Heart right ventricle (tissue), 16 donors: ENCODE results near the gene AHNAK. TPM values are rescaled to one million over a fixed set of nuclear protein-coding genes. Genes with fewer than 3 reads are reported as not detected.

ENCODE experiments used
- ATAC-seq, 8 donors: fragments of 200-7000 bp; cut with Tn5 transposase; one replicate each; pipeline ENCODE4 v1.9.1; 2020; ENCODE audit warnings: mild to moderate bottlenecking in 8 of 8, moderate library complexity in 8 of 8, moderate number of reproducible peaks in 1 of 8
- DNase-seq, 2 donors: peaks; one replicate each; pipeline ENCODE4 v3.0.0-alpha.2; 2020
- H3K27ac ChIP-seq, 10 donors: fragments of 200-600 bp; sonication (generic) in 2 of 10; one replicate each; pipeline versions ENCODE4 v1.5.0 to v1.8.0; 2020 to 2022; ENCODE audit warnings: mild to moderate bottlenecking in 3 of 10
- H3K27me3 ChIP-seq, 7 donors: fragments of 200-600 bp; one replicate each; pipeline ENCODE4 v1.8.0; 2021 to 2022; ENCODE audit warnings: mild to moderate bottlenecking in 2 of 7
- H3K36me3 ChIP-seq, 9 donors: fragments of 200-600 bp; sonication (generic) in 1 of 9; one replicate each; pipeline versions ENCODE4 v1.5.0 to v1.8.0; 2020 to 2022; ENCODE audit warnings: mild to moderate bottlenecking in 2 of 9
- H3K4me1 ChIP-seq, 9 donors: fragments of 200-600 bp; sonication (generic) in 1 of 9; one replicate each; pipeline versions ENCODE4 v1.5.0 to v1.8.0; 2020 to 2022; ENCODE audit warnings: mild to moderate bottlenecking in 4 of 9
- H3K4me3 ChIP-seq, 10 donors: fragments of 200-600 bp; sonication (generic) in 2 of 10; one replicate each; pipeline versions ENCODE4 v1.5.0 to v1.8.0; 2020 to 2022; ENCODE audit warnings: mild to moderate bottlenecking in 7 of 10, moderate library complexity in 2 of 10
- H3K9me3 ChIP-seq, 11 donors: fragments of 200-600 bp in 10 of 11; sonication (generic) in 2 of 11; one replicate each; pipeline versions ENCODE4 v1.5.0 to v1.8.0; 2013 to 2022; ENCODE audit warnings: mild to moderate bottlenecking in 2 of 11, control low read depth in 1 of 11, moderate library complexity in 1 of 11
- CTCF ChIP-seq, 9 donors: fragments of 200-600 bp; sonication (generic) in 2 of 9; IDR thresholded peaks; one replicate each; pipeline versions ENCODE4 v1.5.0 to v1.8.0; 2021 to 2022; ENCODE audit warnings: antibody characterized with exemption in 9 of 9, mild to moderate bottlenecking in 5 of 9, moderate library complexity in 1 of 9
- WGBS, 2 donors: extraction: QIAGEN DNeasy Blood & Tissue Kit; methylation state at CpG; one replicate each; pipeline ENCODE4 v1.1.7; 2013; ENCODE audit warnings: inconsistent platforms in 1 of 2; 5-methylcytosine and 5-hydroxymethylcytosine counted together
- intact Hi-C, 10 donors: fragments of 100-400 bp; cut with DNase I; formaldehyde crosslinking; loops; one replicate each; pipeline versions ENCODE4 v1.11.1 to v1.14.2; 2022
- polyA plus RNA-seq, 2 donors: library from polyadenylated mRNA; stranded (reverse); fragments of 200-250 nt; gene quantifications; one replicate each; pipeline ENCODE4 v1.2.3, GENCODE V29; 2013
- total RNA-seq, 10 donors: library from RNA; stranded (reverse); fragmentation: NEBNext Ultra II Directional in 3 of 10; extraction: Animal tissue kit (Norgen Biotek cat#: 25700) in 3 of 10; gene quantifications; one replicate each; pipeline versions ENCODE4 v1.2.1 to v1.2.4, GENCODE V29; 2021 to 2023
- donor health status: Arrhythmogenic right ventricular cardiomyopathy.
- donor health status: ischemic (EF 13 %, LVEDD 7.1; RV severe dilation, severe dysfunction).
- donor health status: healthy with polysubstance abuse.
- donor health status: DM: no; HTN: yes; CAD: no.
- donor health status: DM: no; HTN: no; CAD: no.
- donor health status: ischemic (EF 25% LVEDD 6.9; RV normal size, moderate dysfunction).
- donor health status: ischemic (EF 25% LVEDD 5.7; RV mildly dilated, moderate dysfunction).
- donor health status: healthy.
- donor health status: DM: yes; HTN: yes; CAD: no.
- donor health status: Ischemic cardiomyopathy.
- donor health status: ischemic (EF 35%, LVEDD 5.7; RV mildly dilated, moderate dysfunction).
- donor health status: nonischemic (EF 11% LVEDD 7.7; RV severe dilation, severe dysfunction).
- donor health status: DM: yes; HTN: yes; CAD: no.
- donor health status: PGD.
- donor health status: ischemic (EF 29% LVEDD 5.4; RV normal size, mild dysfunction).
- donor health status: nonischemic (EF 23%, LVEDD 6.1; RV moderate dilation, normal function).

AHNAK gene
- total and polyA plus RNA-seq, 12 donors, result 101 to 447 (median 366) TPM

- ATAC-seq (no peak), DNase-seq (no peak)
- no peaks in the 10 kb centered on the region for H3K9me3 ChIP-seq
- no peak overlapping the region for H3K27ac ChIP-seq
- intact Hi-C loops, result no loop called here
- TF ChIP-seq CTCF (IDR thresholded peaks at IDR 0.05), result no peak
- H3K36me3 ChIP-seq, result no peaks in the 10 kb centered on the region
- 77 to 87% methylated on average over 5 of the region's 5 CpGs for WGBS, 2 donors
- H3K4me3 ChIP-seq, result no peak overlapping the region
- H3K4me1 ChIP-seq, result peaks cover 20 to 42% (median 31%) of the 10 kb centered on the region in 9 donors
- H3K27me3 ChIP-seq, result no peaks in the 10 kb centered on the region
These were observed 141.7 kb downstream of the AHNAK start for GRCh38 chr11:62404901-62405300.

DNA sequence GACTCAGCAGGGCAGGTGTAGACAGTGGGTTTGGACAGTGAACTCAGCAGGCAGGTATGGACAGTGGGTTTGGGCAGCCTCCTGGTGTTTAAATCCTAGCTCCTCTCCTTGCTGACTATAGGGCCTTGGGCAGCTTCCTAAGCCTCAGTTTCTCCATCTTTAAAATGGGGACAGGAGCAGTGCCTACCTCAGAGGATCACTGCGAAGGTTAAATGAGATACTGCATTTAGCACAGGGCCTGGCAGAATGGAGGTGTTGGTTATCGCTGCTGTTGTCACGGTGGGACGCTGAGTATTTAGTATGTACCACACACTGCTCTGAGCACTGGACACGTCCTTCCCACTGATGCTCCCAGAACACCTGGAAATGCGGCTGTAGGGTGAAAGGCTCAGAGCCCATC lies 142.2 kb downstream of the AHNAK start:
- intact Hi-C loops, result no loop called here
- Histone ChIP-seq H3K27me3 (no peaks in the 10 kb centered on the region), H3K4me1 (peaks cover 24 to 46% (median 36%) of the 10 kb centered on the region in 9 donors), H3K36me3 (no peaks in the 10 kb centered on the region), H3K9me3 (no peaks in the 10 kb centered on the region), H3K4me3 (no peak overlapping the region), H3K27ac (no peak overlapping the region)
- no peak for DNase-seq
- ATAC-seq, result no peak
- no peak for TF ChIP-seq CTCF (IDR thresholded peaks at IDR 0.05)
- 98% methylated on average over 6 of the region's 6 CpGs for WGBS, 2 donors

GRCh38 chr11:62402960-62403730 lies 143.5 kb downstream of the AHNAK start:
- no peak overlapping the region for H3K4me3 ChIP-seq
- 78 to 79% methylated on average over 12 of the region's 12 CpGs for WGBS, 2 donors
- H3K4me1 ChIP-seq, result peaks cover 32 to 59% (median 48%) of the 10 kb centered on the region in 9 donors
- DNase-seq (no peak), ATAC-seq (no peak)
- H3K36me3 ChIP-seq, result no peaks in the 10 kb centered on the region
- no peak for TF ChIP-seq CTCF (IDR thresholded peaks at IDR 0.05)
- no peaks in the 10 kb centered on the region for H3K27me3 ChIP-seq
- intact Hi-C loops, result loop anchor here in 1 of 10 donors (2.0 kb wide), 1 partner anchor 142 kb away; no protein-coding TSS in a partner anchor
- H3K27ac ChIP-seq, result peak overlapping the region in 6 of 10 donors; percentile 61 to 86 (median 74)
- no peaks in the 10 kb centered on the region for H3K9me3 ChIP-seq

GRCh38 chr11:62402226-62402959 lies 144.2 kb downstream of the AHNAK start:
- intact Hi-C loops, result loop anchor here in 1 of 10 donors (2.0 kb wide), 1 partner anchor 142 kb away; no protein-coding TSS in a partner anchor
- ATAC-seq, result peak; percentile 37 to 68 (median 56)

More at GRCh38 chr11:62402226-62402959, 144.2 kb downstream of the AHNAK start:
- no peak for TF ChIP-seq CTCF (IDR thresholded peaks at IDR 0.05)
- H3K9me3 ChIP-seq, result no peaks in the 10 kb centered on the region
- WGBS, 2 donors, result 54 to 61% methylated on average over 15 of the region's 15 CpGs
- DNase-seq, result peak; percentile 61 to 64
- peak overlapping the region in 4 of 10 donors; percentile 2 to 15 (median 10) for H3K4me3 ChIP-seq
- H3K36me3 ChIP-seq, result no peaks in the 10 kb centered on the region
- peaks cover 35 to 67% (median 56%) of the 10 kb centered on the region in 9 donors for H3K4me1 ChIP-seq
- peak overlapping the region in 8 of 10 donors; percentile 32 to 86 (median 74) for H3K27ac ChIP-seq
- no peaks in the 10 kb centered on the region for H3K27me3 ChIP-seq
